GM21576 (cell line): Measurements from ENCODE around the gene CDK17.
"Not testable (repeated sequence)": the region's sequence is repeated elsewhere in the genome, so short reads cannot be mapped to it uniquely, and the experiment has no call there.

Source experiments
- ATAC-seq: cut with Tn5 transposase; IDR thresholded peaks from one replicate; pipeline ENCODE4 v1.9.1; 2021; ENCODE audit warnings: mild to moderate bottlenecking, moderate library complexity; ENCODE audit not compliant: unreplicated experiment

Gene CDK17

GRCh38 chr12:96395236-96395635 is 5.0 kb downstream of the CDK17 start:
- no peak for ATAC-seq

GRCh38 chr12:96393229-96393628 is 7.0 kb downstream of the CDK17 start:
- ATAC-seq = not testable (repeated sequence)

GRCh38 chr12:96392397-96392796 is 7.8 kb downstream of the CDK17 start:
- ATAC-seq = no peak

GRCh38 chr12:96387981-96388380 is 12.3 kb downstream of the CDK17 start:
- ATAC-seq = no peak

- no peak for ATAC-seq
Observed at GRCh38 chr12:96386794-96387193, 13.4 kb downstream of the CDK17 start.

GRCh38 chr12:96383991-96384390 is 16.2 kb downstream of the CDK17 start:
- ATAC-seq = no peak

GRCh38 chr12:96383371-96383770 is 16.9 kb downstream of the CDK17 start:
- no peak for ATAC-seq

- ATAC-seq = not testable (repeated sequence)
Observed at GRCh38 chr12:96379743-96380142, 20.5 kb downstream of the CDK17 start.

- no peak for ATAC-seq
Observed at GRCh38 chr12:96378319-96378718, 21.9 kb downstream of the CDK17 start.

GRCh38 chr12:96376865-96377264 is 23.4 kb downstream of the CDK17 start:
- no peak for ATAC-seq

GRCh38 chr12:96375841-96376604 is 24.2 kb downstream of the CDK17 start:
- peak; percentile 64 for ATAC-seq

- ATAC-seq = no peak
Observed at GRCh38 chr12:96375170-96375569, 25.1 kb downstream of the CDK17 start.

- ATAC-seq = no peak
Observed at GRCh38 chr12:96371790-96372699, 28.2 kb downstream of the CDK17 start.

- no peak for ATAC-seq
Observed at GRCh38 chr12:96371138-96371789, 29.0 kb downstream of the CDK17 start.

GRCh38 chr12:96368687-96369086 is 31.6 kb downstream of the CDK17 start:
- ATAC-seq = no peak

GRCh38 chr12:96368233-96368632 is 32.0 kb downstream of the CDK17 start:
- no peak for ATAC-seq

- ATAC-seq = no peak
Observed at GRCh38 chr12:96366381-96366654, 33.9 kb downstream of the CDK17 start.

GRCh38 chr12:96365604-96366380 is 34.4 kb downstream of the CDK17 start:
- no peak for ATAC-seq

GRCh38 chr12:96364092-96364700 is 36.0 kb downstream of the CDK17 start:
- ATAC-seq = no peak

- ATAC-seq = no peak
Observed at GRCh38 chr12:96361074-96361473, 39.2 kb downstream of the CDK17 start.
